Cardiac muscle cell (in vitro differentiated cells and primary cell): Measurements from ENCODE around the gene SNHG17. TPM values are rescaled to one million over a fixed set of nuclear protein-coding genes. Genes with fewer than 3 reads are reported as not detected.

ENCODE experiments used
- DNase-seq, 2 donors: peaks; one replicate each; pipeline versions ENCODE4 v3.0.0 to v3.0.0-alpha.2; 2010 to 2017; ENCODE audit warnings: low read depth in 1 of 2, low spot score in 1 of 2
- H3K27ac ChIP-seq: fragments of 200-600 bp; sonication (generic); 2 replicates; pipeline ENCODE4 v1.5.1; 2016
- H3K27me3 ChIP-seq: fragments of 200-600 bp; sonication (generic); 2 replicates; pipeline ENCODE4 v1.6.0; 2016; ENCODE audit warnings: control low read depth
- H3K36me3 ChIP-seq: fragments of 200-600 bp; sonication (generic); 2 replicates; pipeline ENCODE4 v1.5.1; 2016; ENCODE audit warnings: control low read depth
- H3K4me1 ChIP-seq: fragments of 200-600 bp; sonication (generic); 2 replicates; pipeline ENCODE4 v1.8.1; 2017; ENCODE audit warnings: low read depth, mild to moderate bottlenecking, mixed run types
- H3K4me3 ChIP-seq: fragments of 200-600 bp; sonication (generic); 2 replicates; pipeline ENCODE4 v1.5.1; 2016; ENCODE audit warnings: mild to moderate bottlenecking
- H3K9me3 ChIP-seq: fragments of 200-600 bp; sonication (generic); 2 replicates; pipeline ENCODE4 v1.5.1; 2017; ENCODE audit warnings: low read depth, mild to moderate bottlenecking, control low read depth
- CTCF ChIP-seq: IDR thresholded peaks from 2 replicates; pipeline ENCODE4 v1.5.1; 2012; ENCODE audit warnings: low read depth, mild to moderate bottlenecking, low read length
- polyA plus RNA-seq: library from polyadenylated mRNA; unstranded; fragments of >200 nt; fragmentation: Nextera tagmentation; extraction: Ambion mirVana; gene quantifications from 2 replicates; pipeline ENCODE4 v1.2.1, GENCODE V29; 2016
- total RNA-seq: library from RNA; depleted of rRNA; stranded (reverse); fragments of >200 nt; gene quantifications from 2 replicates; pipeline ENCODE4 v1.2.3, GENCODE V29; 2016

The SNHG17 gene
- total and polyA plus RNA-seq, 2 experiments from 2014 or later: 16.6 to 31.8 TPM

DNA sequence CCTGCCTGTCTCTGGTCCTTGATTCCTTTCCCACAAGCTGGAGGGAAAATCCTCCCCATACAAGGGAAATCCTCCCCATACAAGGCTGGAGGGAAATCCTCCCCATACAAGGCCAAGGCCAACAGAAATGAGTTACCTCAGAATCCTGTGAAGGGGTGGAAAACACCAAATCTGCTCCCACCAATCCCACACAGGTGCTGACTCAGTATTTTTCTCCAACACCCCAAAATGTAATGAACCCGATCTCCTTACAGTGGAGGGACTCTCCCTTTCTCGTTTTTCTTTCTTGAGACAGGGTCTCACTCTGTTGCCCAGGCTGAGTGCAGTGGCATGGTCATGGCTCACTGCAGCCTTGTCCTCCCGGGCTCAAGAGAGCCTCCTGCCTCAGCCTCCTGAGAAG is 6.3 kb downstream of the SNHG17 start:
- H3K36me3 ChIP-seq: peaks cover 85% of the 10 kb centered on the region
- no peak for TF ChIP-seq CTCF

GRCh38 chr20:38427655-38428023 is 7.5 kb downstream of the SNHG17 start:
- Histone ChIP-seq H3K27me3 (no peaks in the 10 kb centered on the region), H3K27ac (no peak overlapping the region), H3K4me1 (no peaks in the 10 kb centered on the region), H3K9me3 (no peaks in the 10 kb centered on the region), H3K36me3 (peaks cover 83% of the 10 kb centered on the region), H3K4me3 (no peak overlapping the region)
- TF ChIP-seq CTCF: no peak
- DNase-seq: no peak

More for the DNA sequence above, 6.3 kb downstream of the SNHG17 start:
- H3K9me3 ChIP-seq: no peaks in the 10 kb centered on the region
- no peaks in the 10 kb centered on the region for H3K4me1 ChIP-seq
- no peak overlapping the region for H3K4me3 ChIP-seq
- no peak for DNase-seq
- no peak overlapping the region for H3K27ac ChIP-seq
- H3K27me3 ChIP-seq: no peaks in the 10 kb centered on the region

DNA sequence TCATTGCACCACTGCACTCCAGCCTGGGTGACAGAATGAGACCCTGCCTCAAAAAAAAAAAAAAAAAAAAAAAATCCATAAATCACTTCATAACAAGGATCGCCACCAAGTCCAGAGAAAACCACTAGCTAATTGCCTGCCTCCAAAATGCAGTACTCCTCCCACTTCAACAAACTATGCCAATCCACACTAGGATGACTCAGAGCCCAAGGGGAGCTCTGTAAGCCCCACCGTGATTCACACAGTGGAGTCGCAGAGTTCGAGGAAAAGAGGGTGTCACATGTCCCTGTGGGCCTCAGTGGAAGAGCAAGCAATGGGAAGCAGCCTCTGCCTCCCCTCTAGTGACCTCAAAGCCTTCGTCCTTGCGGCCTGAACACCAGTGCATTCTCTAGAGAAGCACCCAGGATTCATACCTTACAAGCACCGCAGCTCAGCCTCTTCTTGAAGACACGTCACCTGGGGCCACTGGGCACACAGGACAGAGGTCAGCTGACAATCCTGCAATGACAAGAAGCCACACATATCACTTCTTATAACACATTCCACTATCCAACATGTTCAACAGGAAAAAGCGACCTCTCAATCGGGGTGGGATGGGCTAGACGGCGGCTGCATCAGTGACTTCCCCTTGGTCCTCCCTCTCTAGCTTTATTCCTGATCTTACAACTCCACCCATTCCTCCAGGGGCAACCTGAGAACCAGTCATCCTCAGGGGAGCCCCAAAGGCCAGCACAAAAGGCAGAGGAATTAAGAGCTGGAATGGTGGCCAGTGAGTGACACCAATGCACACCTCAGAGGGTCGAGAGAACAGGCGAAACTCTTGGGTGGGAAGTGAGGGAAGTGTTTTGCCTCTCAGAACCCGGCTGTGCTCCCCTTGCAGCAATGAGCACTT is 8.9 kb downstream of the SNHG17 start:
- TF ChIP-seq CTCF: no peak
- Histone ChIP-seq H3K4me3 (no peak overlapping the region), H3K27me3 (no peaks in the 10 kb centered on the region), H3K9me3 (no peaks in the 10 kb centered on the region), H3K4me1 (no peaks in the 10 kb centered on the region), H3K27ac (no peak overlapping the region), H3K36me3 (peaks cover 84% of the 10 kb centered on the region)
- peak in 1 of 2 donors; percentile 83 for DNase-seq

DNA sequence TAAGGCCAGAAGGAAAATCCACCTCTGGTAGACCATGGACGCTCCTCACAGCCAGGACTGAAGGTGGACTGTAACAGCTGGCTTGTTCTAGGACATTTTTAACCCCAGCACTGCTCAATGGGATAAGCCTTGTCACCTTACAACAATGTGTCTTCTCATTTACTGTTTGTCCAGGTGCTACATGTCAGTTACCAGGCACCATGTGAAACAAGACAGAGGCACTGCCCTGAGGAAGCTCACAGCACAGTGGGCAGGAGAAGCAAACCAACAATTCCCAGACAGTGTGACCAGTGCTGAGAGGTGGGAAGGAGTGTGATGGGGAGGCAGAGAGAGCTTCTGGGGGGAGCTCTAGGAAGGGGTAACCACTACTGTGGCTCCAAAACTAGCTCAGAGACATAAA is 10.7 kb downstream of the SNHG17 start:
- no peak for DNase-seq
- no peaks in the 10 kb centered on the region for H3K9me3 ChIP-seq
- H3K4me1 ChIP-seq: no peaks in the 10 kb centered on the region
- H3K36me3 ChIP-seq: peaks cover 83% of the 10 kb centered on the region
- no peak overlapping the region for H3K4me3 ChIP-seq
- H3K27ac ChIP-seq: no peak overlapping the region
- TF ChIP-seq CTCF: no peak
- H3K27me3 ChIP-seq: no peaks in the 10 kb centered on the region

- no peak for TF ChIP-seq CTCF
- Histone ChIP-seq H3K4me1 (no peaks in the 10 kb centered on the region), H3K9me3 (no peaks in the 10 kb centered on the region), H3K27me3 (no peaks in the 10 kb centered on the region), H3K36me3 (peaks cover 74% of the 10 kb centered on the region), H3K27ac (no peak overlapping the region), H3K4me3 (no peak overlapping the region)
- no peak for DNase-seq
Measured at GRCh38 chr20:38423541-38423940, 11.6 kb downstream of the SNHG17 start.
